ENCODE results near the gene TMEM9B. TPM values are rescaled to one million over a fixed set of nuclear protein-coding genes. Genes with fewer than 3 reads are reported as not detected.

TMEM9B gene
- total and polyA plus RNA-seq, 11 donors, result 38.8 to 79.5 (median 46.5) TPM

GRCh38 chr11:8934742-8935488 is 29.3 kb downstream of the TMEM9B start:
- 54 to 63% (median 61%) methylated on average over 14 of the region's 14 CpGs for WGBS, 4 donors
- Histone ChIP-seq H3K27me3 (no peaks in the 10 kb centered on the region), H3K4me1 (no peaks in the 10 kb centered on the region), H3K27ac (no peak overlapping the region), H3K4me3 (no peak overlapping the region), H3K36me3 (no peaks in the 10 kb centered on the region), H3K9me3 (no peaks in the 10 kb centered on the region)
- ATAC-seq (no peak), DNase-seq (no peak)
- intact Hi-C loops (cut with DNase I), result no loop called here
- TF ChIP-seq CTCF (IDR thresholded peaks at IDR 0.05) (no peak), POLR2A (IDR thresholded peaks at IDR 0.05) (no peak)

- Histone ChIP-seq H3K27me3 (no peaks in the 10 kb centered on the region), H3K9me3 (no peaks in the 10 kb centered on the region), H3K36me3 (no peaks in the 10 kb centered on the region), H3K27ac (no peak overlapping the region), H3K4me1 (no peaks in the 10 kb centered on the region), H3K4me3 (no peak overlapping the region)
- TF ChIP-seq POLR2A (IDR thresholded peaks at IDR 0.05) (no peak), CTCF (IDR thresholded peaks at IDR 0.05) (no peak)
- no peak for DNase-seq
- intact Hi-C loops (cut with DNase I), result no loop called here
- no peak for ATAC-seq
- 85 to 96% (median 93%) methylated on average over 6 of the region's 6 CpGs for WGBS, 4 donors
Measured at GRCh38 chr11:8933931-8934330, 30.3 kb downstream of the TMEM9B start.

- H3K4me1 ChIP-seq, result no peaks in the 10 kb centered on the region
- DNase-seq (no peak), ATAC-seq (no peak)
- H3K9me3 ChIP-seq, result no peaks in the 10 kb centered on the region
- intact Hi-C loops (cut with DNase I), result no loop called here
- no peak within 1 kb of the TSS for H3K27ac ChIP-seq
- no peak for TF ChIP-seq POLR2A (IDR thresholded peaks at IDR 0.05)
- no peak for TF ChIP-seq CTCF (IDR thresholded peaks at IDR 0.05)
- H3K36me3 ChIP-seq, result no peaks in the 10 kb centered on the region
- 79 to 80% (median 79%) methylated on average over 9 to 12 of the region's 12 CpGs for WGBS, 4 donors
- H3K4me3 ChIP-seq, result no peak within 1 kb of the TSS
- H3K27me3 ChIP-seq, result no peaks in the 10 kb centered on the region
Measured at GRCh38 chr11:8932564-8933180, 31.6 kb downstream of the TMEM9B start, which contains the start of gene C11orf16. Gene C11orf16 (minus strand): TSS chr11:8932947. CDS start chr11:8932308, 639 bp downstream.

- ATAC-seq, result no peak
- H3K9me3 ChIP-seq, result no peaks in the 10 kb centered on the region
- H3K27me3 ChIP-seq, result no peaks in the 10 kb centered on the region
- 94 to 98% (median 95%) methylated on average over 12 of the region's 12 CpGs for WGBS, 4 donors
- TF ChIP-seq POLR2A (IDR thresholded peaks at IDR 0.05) (no peak), CTCF (IDR thresholded peaks at IDR 0.05) (no peak)
- no peaks in the 10 kb centered on the region for H3K4me1 ChIP-seq
- H3K36me3 ChIP-seq, result no peaks in the 10 kb centered on the region
- no peak for DNase-seq
- intact Hi-C loops (cut with DNase I), result no loop called here
- no peak overlapping the region for H3K27ac ChIP-seq
- H3K4me3 ChIP-seq, result no peak overlapping the region
Measured at GRCh38 chr11:8930456-8931175, 33.6 kb downstream of the TMEM9B start.
